Measurements from ENCODE around the gene OOSP4A. TPM values are rescaled to one million over a fixed set of nuclear protein-coding genes. Genes with fewer than 3 reads are reported as not detected.

The OOSP4A gene
- total and polyA plus RNA-seq, 2 of the 4 experiments (the other 2 are of a cell fraction), result not detected

DNA sequence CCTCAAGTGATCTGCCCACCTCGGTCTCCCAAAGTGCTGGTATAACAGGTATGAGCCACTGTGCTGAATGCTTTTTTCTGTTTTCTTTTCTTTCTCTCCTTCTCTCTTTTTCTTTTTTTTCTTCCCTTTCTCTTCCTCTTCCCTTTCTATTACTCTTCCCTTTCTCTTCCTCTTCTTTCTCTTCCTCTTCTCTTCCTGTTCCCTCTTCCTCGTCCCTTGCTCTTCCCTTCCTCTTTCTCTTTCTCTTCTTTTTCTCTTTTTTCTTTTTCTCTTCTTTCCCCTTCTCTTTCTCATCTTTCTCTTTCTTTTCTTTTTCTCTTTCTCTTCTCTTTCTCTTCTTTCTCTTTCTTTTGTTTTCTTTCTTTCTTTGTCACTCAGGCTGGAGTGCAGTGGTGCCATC lies 24.4 kb upstream of the OOSP4A start:
- Histone ChIP-seq H3K27me3 (ENCODE audit: control insufficient read depth, insufficient read depth, low read length) (no peaks in the 10 kb centered on the region), H2BK120ac (ENCODE audit: low read depth, low read length) (no peak overlapping the region), H4K8ac (ENCODE audit: low read depth in 2 of 2, low read length in 2 of 2) (no peak overlapping the region), H4K20me1 (ENCODE audit: insufficient read depth, low read length) (no peaks in the 10 kb centered on the region), H2BK20ac (ENCODE audit: low read depth, low read length) (no peak overlapping the region), H3K4me2 (ENCODE audit: low read depth, low read length) (no peak overlapping the region), H3K18ac (ENCODE audit: low read depth, low read length) (no peak overlapping the region), H3K9me3 (ENCODE audit: control insufficient read depth, insufficient read depth, low read length) (peaks cover 2% of the 10 kb centered on the region; the same call in 1 of the 2 replicates), H3K36me3 (ENCODE audit: control insufficient read depth, insufficient read depth, low read length) (no peaks in the 10 kb centered on the region), H2AK9ac (replicated peaks; ENCODE audit: low read depth, low read length, poor library complexity) (no peak overlapping the region), H3K27ac (ENCODE audit: insufficient read depth, low read length) (no peak overlapping the region), H2AFZ (replicated peaks; ENCODE audit: low read length, poor library complexity) (no peak overlapping the region), H3K9me1 (ENCODE audit: insufficient read depth, low read length) (no peaks in the 10 kb centered on the region), H4K91ac (ENCODE audit: insufficient read depth, low read depth, low read length) (no peak overlapping the region), H3K4me3 (ENCODE audit: insufficient read depth, low read depth, low read length) (no peak overlapping the region), H4K5ac (ENCODE audit: low read depth, low read length) (no peak overlapping the region), H3K56ac (ENCODE audit: extremely low read depth, insufficient read depth, low read length) (no peak overlapping the region), H3K14ac (replicated peaks; ENCODE audit: low read depth, low read length) (no peak overlapping the region), H3K4me1 (ENCODE audit: control insufficient read depth, insufficient read depth, low read length) (no peaks in the 10 kb centered on the region), H2AK5ac (ENCODE audit: low read depth, low read length) (no peak overlapping the region), H2BK5ac (ENCODE audit: low read depth, low read length, poor library complexity, severe bottlenecking) (no peak overlapping the region), H3K79me1 (ENCODE audit: low read depth in 1 of 2, low read length in 2 of 2) (no peaks in the 10 kb centered on the region), H3K9ac (ENCODE audit: low read depth, low read length) (no peak overlapping the region), H3K4ac (ENCODE audit: low read depth, low read length) (no peak overlapping the region), H3K23ac (ENCODE audit: low read depth, low read length) (no peak overlapping the region), H2BK15ac (ENCODE audit: low read depth, low read length) (no peak overlapping the region)
- dilution Hi-C loops (cut with HindIII; ENCODE audit: low sequenced_read_pairs, unreplicated experiment), result no loop called here
- in situ Hi-C loops (cut with MboI; ENCODE audit: low sequenced_read_pairs), result no loop called here
- WGBS, 2 experiments (ENCODE audit: extremely low coverage in 2 of 2, insufficient read length in 1 of 2), result 14% methylated on average over 1 of the region's 2 CpGs; no CpG with 5 or more reads in 1 of the 2 experiments
- DNase-seq (no peak), ATAC-seq (ENCODE audit: low read depth) (no peak)
- TF ChIP-seq RCOR1 (IDR thresholded peaks at IDR 0.05; ENCODE audit: insufficient replicate concordance, low read length), result no peak
- no peak for TF ChIP-seq CEBPB (IDR thresholded peaks at IDR 0.05; ENCODE audit: low read depth, low read length)
- TF ChIP-seq NFE2L2 (IDR thresholded peaks at IDR 0.05; ENCODE audit: low read depth, low read length), result no peak
- TF ChIP-seq, protein P1, sequence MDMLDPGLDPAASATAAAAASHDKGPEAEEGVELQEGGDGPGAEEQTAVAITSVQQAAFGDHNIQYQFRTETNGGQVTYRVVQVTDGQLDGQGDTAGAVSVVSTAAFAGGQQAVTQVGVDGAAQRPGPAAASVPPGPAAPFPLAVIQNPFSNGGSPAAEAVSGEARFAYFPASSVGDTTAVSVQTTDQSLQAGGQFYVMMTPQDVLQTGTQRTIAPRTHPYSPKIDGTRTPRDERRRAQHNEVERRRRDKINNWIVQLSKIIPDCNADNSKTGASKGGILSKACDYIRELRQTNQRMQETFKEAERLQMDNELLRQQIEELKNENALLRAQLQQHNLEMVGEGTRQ (IDR thresholded peaks at IDR 0.05; ENCODE audit: low read depth, low read length), result no peak
- TF ChIP-seq RAD21 (IDR thresholded peaks at IDR 0.05; ENCODE audit: low read length), result no peak
- no peak for TF ChIP-seq POLR2A (IDR thresholded peaks at IDR 0.05; ENCODE audit: low read depth, low read length)
- no peak for TF ChIP-seq RFX5 (IDR thresholded peaks at IDR 0.05; ENCODE audit: low read depth, low read length)
- no peak for TF ChIP-seq MAZ (IDR thresholded peaks at IDR 0.05; ENCODE audit: borderline replicate concordance, low read depth, low read length)
- TF ChIP-seq BHLHE40 (IDR thresholded peaks at IDR 0.05; ENCODE audit: low read depth, low read length), result no peak
- TF ChIP-seq CHD1 (IDR thresholded peaks at IDR 0.05; ENCODE audit: low read depth, low read length), result no peak
- TF ChIP-seq ELK1 (IDR thresholded peaks at IDR 0.05; ENCODE audit: borderline replicate concordance, low read depth, low read length), result no peak
- TF ChIP-seq, protein P2, sequence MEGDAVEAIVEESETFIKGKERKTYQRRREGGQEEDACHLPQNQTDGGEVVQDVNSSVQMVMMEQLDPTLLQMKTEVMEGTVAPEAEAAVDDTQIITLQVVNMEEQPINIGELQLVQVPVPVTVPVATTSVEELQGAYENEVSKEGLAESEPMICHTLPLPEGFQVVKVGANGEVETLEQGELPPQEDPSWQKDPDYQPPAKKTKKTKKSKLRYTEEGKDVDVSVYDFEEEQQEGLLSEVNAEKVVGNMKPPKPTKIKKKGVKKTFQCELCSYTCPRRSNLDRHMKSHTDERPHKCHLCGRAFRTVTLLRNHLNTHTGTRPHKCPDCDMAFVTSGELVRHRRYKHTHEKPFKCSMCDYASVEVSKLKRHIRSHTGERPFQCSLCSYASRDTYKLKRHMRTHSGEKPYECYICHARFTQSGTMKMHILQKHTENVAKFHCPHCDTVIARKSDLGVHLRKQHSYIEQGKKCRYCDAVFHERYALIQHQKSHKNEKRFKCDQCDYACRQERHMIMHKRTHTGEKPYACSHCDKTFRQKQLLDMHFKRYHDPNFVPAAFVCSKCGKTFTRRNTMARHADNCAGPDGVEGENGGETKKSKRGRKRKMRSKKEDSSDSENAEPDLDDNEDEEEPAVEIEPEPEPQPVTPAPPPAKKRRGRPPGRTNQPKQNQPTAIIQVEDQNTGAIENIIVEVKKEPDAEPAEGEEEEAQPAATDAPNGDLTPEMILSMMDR (conservative IDR thresholded peaks at IDR 0.05; ENCODE audit: low read depth, low read length), result no peak
- TF ChIP-seq SMC3 (IDR thresholded peaks at IDR 0.05; ENCODE audit: low read depth, low read length), result no peak
- TF ChIP-seq MXI1 (IDR thresholded peaks at IDR 0.05; ENCODE audit: borderline replicate concordance, low read depth, low read length), result no peak
- TF ChIP-seq FOS (IDR thresholded peaks at IDR 0.05; ENCODE audit: low read depth, low read length), result no peak
- TF ChIP-seq MAFK (IDR thresholded peaks at IDR 0.05; ENCODE audit: low read depth, low read length), result no peak
- POLR2A ChIA-PET (ENCODE audit: unreplicated experiment), result no interaction called here
- CTCF ChIA-PET, result no interaction called here
- no TSS peak for BruUV-seq (replicated peaks)
- intact Hi-C loops (cut with micrococcal nuclease), result no loop called here

Measured in IMR-90 (cell line).